Activated T-helper 9 cell treated with anti-CD3 and anti-CD28 coated beads, Interleukin-2, amount 50 U/mL, for 16 hours (primary cell): ENCODE results near the gene SCAMP5.

Source experiments
- DNase-seq: peaks from one replicate; pipeline ENCODE4 v3.0.0-alpha.2; 2020; ENCODE audit warnings: low read depth

SCAMP5 gene

DNA sequence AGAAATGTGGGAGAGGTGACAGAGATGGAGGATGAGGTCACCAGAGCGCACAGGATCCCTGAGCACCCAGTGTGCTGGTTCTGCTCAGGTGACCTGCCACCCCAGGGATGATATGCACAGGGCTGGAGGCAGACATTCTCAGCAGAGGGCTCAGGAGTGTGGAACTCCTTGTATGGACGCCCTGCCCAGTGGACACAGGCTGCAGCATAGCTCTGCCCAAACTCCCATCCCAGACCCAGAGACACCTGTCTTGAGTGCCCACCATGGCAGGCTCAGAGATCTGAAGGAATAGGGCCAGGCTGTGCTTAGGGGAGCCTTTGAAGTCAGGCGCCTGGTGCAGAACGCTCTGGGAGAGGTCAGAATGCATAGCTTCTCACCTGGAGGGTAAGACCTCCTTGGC, 75.3 kb downstream of the SCAMP5 start:
- DNase-seq = no peak
